HG02759 (cell line): ENCODE measurements around the gene EPHB1.

Source experiments
- ATAC-seq: cut with Tn5 transposase; IDR thresholded peaks from one replicate; pipeline ENCODE4 v1.9.1; 2021; ENCODE audit warnings: mild to moderate bottlenecking, moderate library complexity; ENCODE audit not compliant: unreplicated experiment

The EPHB1 gene

GRCh38 chr3:135076341-135076740 lies 281.3 kb downstream of the EPHB1 start:
- no peak for ATAC-seq

GRCh38 chr3:135077186-135077585 lies 282.1 kb downstream of the EPHB1 start:
- no peak for ATAC-seq

GRCh38 chr3:135078283-135078682 lies 283.2 kb downstream of the EPHB1 start:
- ATAC-seq: no peak

- ATAC-seq: no peak
These were observed 284.0 kb downstream of the EPHB1 start for GRCh38 chr3:135079095-135079494.

- ATAC-seq: no peak
These were observed 286.4 kb downstream of the EPHB1 start for GRCh38 chr3:135081451-135081850.

GRCh38 chr3:135081856-135082434 lies 286.9 kb downstream of the EPHB1 start:
- ATAC-seq: no peak

GRCh38 chr3:135082706-135083105 lies 287.6 kb downstream of the EPHB1 start:
- ATAC-seq: no peak

GRCh38 chr3:135083179-135083578 lies 288.1 kb downstream of the EPHB1 start:
- no peak for ATAC-seq

DNA sequence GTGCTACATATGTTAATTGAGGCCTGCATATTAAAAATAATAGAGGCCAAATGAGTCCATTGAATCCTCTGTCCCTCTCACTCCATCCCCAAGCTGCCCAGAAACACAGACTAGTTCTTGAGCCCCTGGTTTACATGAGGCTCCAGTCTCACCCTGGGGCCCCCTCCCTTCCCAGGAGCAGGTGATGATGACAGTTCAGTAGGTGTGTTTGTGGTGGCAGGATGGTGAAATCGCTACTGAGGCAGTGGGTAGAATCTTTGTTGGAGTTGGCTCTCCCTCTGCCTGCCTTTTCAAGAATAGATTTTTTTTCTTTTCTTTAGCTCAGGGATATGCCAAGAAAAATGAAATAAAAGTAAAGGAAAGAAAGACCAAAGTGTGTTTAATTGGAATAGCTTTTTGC lies 288.7 kb downstream of the EPHB1 start:
- no peak for ATAC-seq

- no peak for ATAC-seq
These were observed 289.3 kb downstream of the EPHB1 start for GRCh38 chr3:135084405-135084804.

DNA sequence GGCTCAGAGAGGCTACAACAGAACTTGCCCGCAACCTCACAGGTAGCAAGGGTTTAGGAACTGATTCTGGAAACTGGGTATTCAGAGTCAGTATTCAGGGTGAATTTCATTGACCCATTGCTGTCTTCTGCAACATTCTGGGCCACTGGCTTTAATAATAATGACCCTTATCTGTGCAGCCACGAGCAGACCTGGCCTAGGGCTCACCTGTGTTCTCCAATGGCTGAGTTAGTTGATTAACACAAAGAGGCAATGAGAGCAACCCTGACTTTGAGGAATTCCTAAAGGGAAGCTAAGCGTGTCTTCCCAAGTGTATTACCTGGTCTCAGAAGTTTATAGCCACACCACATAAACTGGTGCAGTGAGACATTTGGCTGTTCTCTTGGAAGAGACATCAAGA lies 289.9 kb downstream of the EPHB1 start:
- ATAC-seq: no peak

GRCh38 chr3:135085652-135086436 lies 290.8 kb downstream of the EPHB1 start:
- ATAC-seq: no peak

GRCh38 chr3:135087782-135088181 lies 292.7 kb downstream of the EPHB1 start:
- no peak for ATAC-seq

DNA sequence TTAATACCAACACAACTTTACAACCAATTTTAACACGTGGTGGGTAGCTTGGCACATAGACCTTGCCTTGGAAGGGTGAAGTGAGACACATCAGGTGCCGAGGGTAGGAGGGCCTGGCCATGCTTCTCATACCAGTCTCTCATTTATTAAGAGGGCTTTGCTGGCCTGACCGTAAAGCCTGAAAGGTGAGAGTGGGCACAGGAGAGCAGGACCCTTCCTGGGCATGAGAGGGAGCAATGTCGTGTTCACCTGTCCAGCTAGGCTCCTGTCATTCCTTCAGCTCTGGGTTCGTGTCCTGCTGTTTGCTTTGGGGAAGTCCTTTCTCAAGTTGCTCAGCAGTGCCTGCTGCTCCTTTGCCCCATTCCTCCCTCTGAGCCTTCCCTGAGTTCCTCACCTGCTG lies 294.4 kb downstream of the EPHB1 start:
- ATAC-seq: no peak

DNA sequence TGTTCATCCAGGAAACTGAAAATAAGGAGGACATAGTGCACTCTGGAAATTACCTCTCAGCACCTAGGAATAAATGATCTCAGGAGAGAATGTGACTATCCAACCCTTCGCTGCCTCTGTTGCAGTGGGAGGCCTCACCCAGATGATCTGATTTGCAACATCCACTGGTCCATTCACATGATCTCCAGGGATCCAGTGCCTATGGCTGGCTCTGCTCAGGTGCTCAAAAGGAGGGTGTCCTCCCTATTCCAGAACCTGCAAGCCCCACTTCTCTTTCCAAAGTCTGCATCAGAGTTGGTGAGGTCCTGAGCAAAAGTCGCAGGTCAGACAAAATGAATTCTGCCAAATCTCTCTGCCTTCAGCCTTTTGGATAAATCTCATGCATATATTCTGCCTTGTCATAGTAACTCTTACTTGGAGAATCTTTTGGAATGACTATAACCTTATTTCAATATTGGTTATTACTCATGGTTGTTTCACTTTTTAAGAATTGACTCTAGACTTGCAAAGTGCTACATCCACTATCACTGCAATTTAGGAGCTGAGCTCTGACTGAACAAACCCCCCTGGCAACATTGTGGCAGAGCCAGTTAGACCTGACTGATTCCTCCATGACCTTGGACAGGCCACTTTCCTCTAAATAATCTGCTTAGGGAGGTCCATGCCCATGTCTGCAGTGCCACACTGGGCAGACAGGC lies 295.1 kb downstream of the EPHB1 start:
- no peak for ATAC-seq

- no peak for ATAC-seq
These were observed 296.9 kb downstream of the EPHB1 start for GRCh38 chr3:135091946-135092345.

DNA sequence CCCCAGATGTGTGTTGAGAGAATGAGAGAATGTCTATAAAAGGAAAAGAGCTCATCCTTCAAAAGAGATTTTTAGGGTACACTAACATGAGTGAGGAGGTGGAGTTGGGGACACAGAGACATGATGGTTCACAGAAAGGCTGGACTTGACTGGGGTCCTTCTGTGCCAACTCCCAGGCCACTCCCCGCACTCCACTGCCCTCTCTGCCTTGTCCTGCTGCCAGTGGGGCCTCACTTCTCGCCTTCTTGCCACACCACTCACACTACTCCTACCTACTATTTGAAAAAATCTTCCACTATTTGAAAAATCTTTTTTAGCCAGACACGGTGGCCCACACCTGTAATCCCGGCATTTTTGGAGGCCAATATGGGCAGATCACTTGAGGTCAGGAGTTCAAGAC lies 298.1 kb downstream of the EPHB1 start:
- ATAC-seq: no peak

DNA sequence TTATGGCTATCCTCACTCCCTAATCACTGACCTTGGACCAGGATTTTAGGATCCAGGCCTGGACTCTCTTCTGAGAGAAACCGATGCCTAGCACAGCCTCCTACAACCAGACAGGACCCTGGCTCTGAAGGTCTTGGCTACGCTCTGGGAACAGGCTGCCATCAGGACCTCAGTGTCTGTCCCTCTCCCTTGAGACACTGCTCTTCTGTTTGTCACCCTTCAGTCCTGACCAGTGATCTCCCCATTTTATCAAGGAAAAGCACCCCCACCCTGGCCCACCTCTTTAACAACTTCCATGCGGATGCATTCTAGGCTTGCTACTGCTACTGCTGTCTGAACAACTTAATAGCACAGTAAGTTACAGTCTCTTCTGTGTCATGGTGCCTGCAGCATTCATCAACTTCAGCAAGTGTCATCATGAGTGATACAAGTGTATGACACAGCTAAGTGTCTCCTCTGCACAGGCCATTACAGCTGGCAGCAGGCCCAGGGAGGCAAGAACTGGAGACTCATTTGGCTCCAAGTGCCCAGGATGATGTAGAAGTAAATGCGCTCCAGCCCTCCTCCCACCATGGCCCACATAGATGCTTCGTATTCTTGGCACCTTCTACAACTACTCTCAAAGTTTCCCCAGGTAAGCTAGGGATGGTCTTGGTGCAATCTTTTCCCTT lies 302.4 kb downstream of the EPHB1 start:
- no peak for ATAC-seq

GRCh38 chr3:135099734-135100355 lies 304.8 kb downstream of the EPHB1 start:
- ATAC-seq: no peak

- no peak for ATAC-seq
These were observed 305.3 kb downstream of the EPHB1 start for GRCh38 chr3:135100366-135100765.

DNA sequence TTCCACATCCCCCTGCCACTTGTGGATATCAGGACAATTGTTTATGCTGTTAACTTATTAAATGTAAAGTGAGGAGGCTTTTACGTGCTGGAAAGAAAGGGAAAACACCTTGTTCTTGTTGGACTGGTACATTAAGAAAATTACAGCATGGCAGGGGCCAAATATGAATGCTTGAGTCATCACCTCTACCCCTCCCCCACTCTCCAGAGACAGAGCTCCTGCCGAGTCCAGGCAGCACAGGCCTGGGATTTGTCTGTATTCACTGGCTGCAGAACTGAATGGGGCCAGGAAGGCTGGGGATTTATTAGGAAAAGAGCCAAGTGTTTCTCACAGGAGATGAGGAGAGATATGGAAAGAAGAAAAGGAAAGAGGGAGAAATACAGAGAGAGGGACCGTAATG lies 308.9 kb downstream of the EPHB1 start:
- ATAC-seq: no peak
